H9 (cell line): Measurements from ENCODE around the gene APPBP2. TPM values are rescaled to one million over a fixed set of nuclear protein-coding genes. Genes with fewer than 3 reads are reported as not detected.

ENCODE experiments used
- DNase-seq: peaks from one replicate; pipeline ENCODE4 v3.0.0-alpha.2; 2017
- H2AFZ ChIP-seq: one replicate; pipeline ENCODE4 v1.6.1; 2013; ENCODE audit warnings: mild to moderate bottlenecking, low read length, control low read depth, moderate library complexity
- H2AK5ac ChIP-seq: 2 replicates; pipeline ENCODE4 v1.6.1; 2013; ENCODE audit warnings: low read length, control low read depth, mixed read lengths; ENCODE audit not compliant: insufficient read length
- H2BK120ac ChIP-seq: one replicate; pipeline ENCODE4 v1.6.1; 2013; ENCODE audit warnings: low read depth, mild to moderate bottlenecking, low read length, control low read depth, inconsistent platforms; ENCODE audit not compliant: poor library complexity, severe bottlenecking
- H2BK12ac ChIP-seq: 2 replicates; pipeline ENCODE4 v1.6.1; 2013; ENCODE audit warnings: low read length, control low read depth, mixed read lengths, low read depth; ENCODE audit not compliant: insufficient read length
- H2BK15ac ChIP-seq: 2 replicates; pipeline ENCODE4 v1.6.1; 2013; ENCODE audit warnings: low read depth, low read length, control low read depth
- H2BK20ac ChIP-seq: one replicate; pipeline ENCODE4 v1.6.1; 2013; ENCODE audit warnings: low read depth, mild to moderate bottlenecking, low read length, control low read depth, inconsistent platforms; ENCODE audit not compliant: poor library complexity, severe bottlenecking
- H2BK5ac ChIP-seq: 2 replicates; pipeline ENCODE4 v1.6.1; 2013; ENCODE audit warnings: low read length, control low read depth, mixed read lengths; ENCODE audit not compliant: insufficient read length
- H3K14ac ChIP-seq: 2 replicates; pipeline ENCODE4 v1.6.1; 2013; ENCODE audit warnings: low read length, control low read depth; ENCODE audit not compliant: insufficient read depth
- H3K18ac ChIP-seq: 2 replicates; pipeline ENCODE4 v1.6.1; 2013; ENCODE audit warnings: low read depth, mild to moderate bottlenecking, mixed read lengths, low read length, control low read depth; ENCODE audit not compliant: insufficient read length
- H3K23ac ChIP-seq: 2 replicates; pipeline ENCODE4 v1.6.1; 2013; ENCODE audit warnings: low read length, control low read depth, mixed read lengths, low read depth; ENCODE audit not compliant: insufficient read length
- H3K23me2 ChIP-seq: 2 replicates; pipeline ENCODE4 v1.6.1; 2013; ENCODE audit warnings: low read depth, mild to moderate bottlenecking, mixed read lengths, low read length, control low read depth; ENCODE audit not compliant: insufficient read length, poor library complexity, severe bottlenecking
- H3K27ac ChIP-seq: 2 replicates; pipeline ENCODE4 v1.5.1; 2013; ENCODE audit warnings: low read length, control low read depth, mixed read lengths, low read depth; ENCODE audit not compliant: insufficient read length
- H3K27me3 ChIP-seq: 2 replicates; pipeline ENCODE4 v1.6.1; 2013; ENCODE audit warnings: low read length, control low read depth, inconsistent platforms; ENCODE audit not compliant: insufficient read depth
- H3K4ac ChIP-seq: 2 replicates; pipeline ENCODE4 v1.6.1; 2013; ENCODE audit warnings: low read depth, mild to moderate bottlenecking, control low read depth, inconsistent platforms, low read length, moderate library complexity
- H3K4me1 ChIP-seq: 2 replicates; pipeline ENCODE4 v1.6.1; 2013; ENCODE audit warnings: low read length, control low read depth, inconsistent platforms; ENCODE audit not compliant: insufficient read depth
- H3K4me2 ChIP-seq: 2 replicates; pipeline ENCODE4 v1.6.1; 2013; ENCODE audit warnings: low read length, control low read depth, mixed read lengths; ENCODE audit not compliant: insufficient read length, insufficient read depth
- H3K56ac ChIP-seq: 2 replicates; pipeline ENCODE4 v1.6.1; 2013; ENCODE audit warnings: low read depth, mild to moderate bottlenecking, mixed read lengths, low read length, control low read depth; ENCODE audit not compliant: insufficient read length
- H3K79me1 ChIP-seq: 2 replicates; pipeline ENCODE4 v1.6.1; 2013; ENCODE audit warnings: low read depth, mild to moderate bottlenecking, moderate library complexity, low read length, control low read depth, inconsistent platforms; ENCODE audit not compliant: insufficient read depth, poor library complexity, severe bottlenecking
- H3K79me2 ChIP-seq: 2 replicates; pipeline ENCODE4 v1.6.1; 2013; ENCODE audit warnings: low read length, control low read depth, inconsistent platforms; ENCODE audit not compliant: insufficient read depth
- H3K9ac ChIP-seq: 2 replicates; pipeline ENCODE4 v1.6.1; 2013; ENCODE audit warnings: low read length, control low read depth, mixed read lengths; ENCODE audit not compliant: insufficient read length; ENCODE audit errors: extremely low read depth
- H3K9me3 ChIP-seq: one replicate; pipeline ENCODE4 v1.6.1; 2013; ENCODE audit warnings: low read depth, low read length, inconsistent platforms; ENCODE audit not compliant: control insufficient read depth
- H3T11ph ChIP-seq: one replicate; pipeline ENCODE4 v1.6.1; 2013; ENCODE audit warnings: mild to moderate bottlenecking, low read length, control low read depth, inconsistent platforms
- H4K20me1 ChIP-seq: one replicate; pipeline ENCODE4 v1.6.1; 2013; ENCODE audit not compliant: control insufficient read depth, insufficient read length, insufficient read depth
- H4K5ac ChIP-seq: 2 replicates; pipeline ENCODE4 v1.6.1; 2013; ENCODE audit warnings: low read depth, mild to moderate bottlenecking, mixed read lengths, low read length, control low read depth; ENCODE audit not compliant: insufficient read length
- H4K8ac ChIP-seq: replicated peaks from 2 replicates; pipeline ENCODE4 v1.6.1; 2013; ENCODE audit warnings: low read length, control low read depth, mixed read lengths, low read depth; ENCODE audit not compliant: insufficient read length
- H4K91ac ChIP-seq: 2 replicates; pipeline ENCODE4 v1.6.1; 2013; ENCODE audit warnings: low read depth, mild to moderate bottlenecking, moderate library complexity, mixed read lengths, low read length, control low read depth; ENCODE audit not compliant: insufficient read length
- H3K27ac Mint-ChIP-seq, 3 experiments: 2 replicates in 2 of 3; 3 replicates in 1 of 3; pipeline ENCODE4 v1.8.0; 2020 to 2021; ENCODE audit warnings: mixed read lengths in 3 of 3, mild to moderate bottlenecking in 1 of 3, moderate library complexity in 1 of 3
- H3K27me3 Mint-ChIP-seq: 2 replicates; pipeline ENCODE4 v1.8.0; 2021; ENCODE audit warnings: low read depth, mild to moderate bottlenecking, moderate library complexity, mixed read lengths
- H3K36me3 Mint-ChIP-seq, 3 experiments: 2 replicates in 2 of 3; 3 replicates in 1 of 3; pipeline ENCODE4 v1.8.0; 2020 to 2021; ENCODE audit warnings: low read depth in 3 of 3, mixed read lengths in 3 of 3; ENCODE audit not compliant: insufficient read depth in 1 of 3
- H3K4me1 Mint-ChIP-seq, 2 experiments: 2 replicates each; pipeline ENCODE4 v1.8.0; 2020; ENCODE audit warnings: mixed read lengths in 2 of 2
- H3K4me3 Mint-ChIP-seq, 2 experiments: 2 replicates in 1 of 2; 3 replicates in 1 of 2; pipeline ENCODE4 v1.8.0; 2020 to 2021; ENCODE audit warnings: mild to moderate bottlenecking in 2 of 2, mixed read lengths in 2 of 2, moderate library complexity in 1 of 2
- H3K9me3 Mint-ChIP-seq, 2 experiments: 2 replicates in 1 of 2; 3 replicates in 1 of 2; pipeline ENCODE4 v1.8.0; 2020; ENCODE audit warnings: mild to moderate bottlenecking in 2 of 2, mixed read lengths in 2 of 2, moderate library complexity in 1 of 2
- CTCF ChIP-seq: fragments of 200-600 bp; sonication (generic); conservative IDR thresholded peaks from 3 replicates; pipeline ENCODE4 v1.8.0; 2021; ENCODE audit warnings: antibody characterized with exemption, mild to moderate bottlenecking
- WGBS: extraction: QIAGEN DNeasy Blood & Tissue Kit; methylation state at CpG from one replicate; pipeline ENCODE4 v1.1.7; 2013; ENCODE audit warnings: missing lambda C conversion rate, low lambda C conversion rate, mixed read lengths; ENCODE audit not compliant: insufficient read length; ENCODE audit errors: extremely low coverage; 5-methylcytosine and 5-hydroxymethylcytosine counted together
- total RNA-seq: library from RNA; stranded (reverse); gene quantifications from 2 replicates; pipeline ENCODE4 v1.2.1, GENCODE V29; 2021

The APPBP2 gene
- total RNA-seq, 1 experiment from 2014 or later: 17.0 TPM

GRCh38 chr17:60539807-60540206 lies 13.8 kb upstream of the APPBP2 start:
- Histone ChIP-seq H3K4ac (no peak overlapping the region), H3K9me3 (no peaks in the 10 kb centered on the region), H4K5ac (no peak overlapping the region), H3K18ac (no peak overlapping the region), H2BK20ac (no peak overlapping the region), H4K91ac (no peak overlapping the region), H3K23ac (no peak overlapping the region), H2BK12ac (no peak overlapping the region), H4K20me1 (no peaks in the 10 kb centered on the region), H3K23me2 (no peaks in the 10 kb centered on the region), H3K4me1 (no peaks in the 10 kb centered on the region), H3K27me3 (no peaks in the 10 kb centered on the region), H3K79me2 (no peaks in the 10 kb centered on the region), H3K56ac (no peak overlapping the region), H3K4me2 (no peak overlapping the region), H2AK5ac (no peak overlapping the region), H3K27ac (no peak overlapping the region), H3K14ac (no peak overlapping the region), H3K9ac (no peak overlapping the region), H2BK15ac (no peak overlapping the region), H2BK120ac (no peak overlapping the region), H3T11ph (no peak overlapping the region), H4K8ac (no peak overlapping the region), H3K79me1 (no peaks in the 10 kb centered on the region), H2BK5ac (no peak overlapping the region), H2AFZ (no peak overlapping the region)
- Mint-ChIP-seq H3K27ac (peak overlapping the region in 1 of 3 experiments; percentile 22; a peak in 1 of 7 replicates), H3K36me3 (no peaks in the 10 kb centered on the region), H3K4me1 (no peaks in the 10 kb centered on the region), H3K27me3 (no peaks in the 10 kb centered on the region; the same call in 1 of the 2 replicates), H3K4me3 (no peak overlapping the region), H3K9me3 (no peaks in the 10 kb centered on the region)
- TF ChIP-seq CTCF: no peak
- no peak for DNase-seq
- WGBS: no CpG with 5 or more reads among the region's 2 CpGs
